ENCODE measurements around the gene MAN2A1.

DNA sequence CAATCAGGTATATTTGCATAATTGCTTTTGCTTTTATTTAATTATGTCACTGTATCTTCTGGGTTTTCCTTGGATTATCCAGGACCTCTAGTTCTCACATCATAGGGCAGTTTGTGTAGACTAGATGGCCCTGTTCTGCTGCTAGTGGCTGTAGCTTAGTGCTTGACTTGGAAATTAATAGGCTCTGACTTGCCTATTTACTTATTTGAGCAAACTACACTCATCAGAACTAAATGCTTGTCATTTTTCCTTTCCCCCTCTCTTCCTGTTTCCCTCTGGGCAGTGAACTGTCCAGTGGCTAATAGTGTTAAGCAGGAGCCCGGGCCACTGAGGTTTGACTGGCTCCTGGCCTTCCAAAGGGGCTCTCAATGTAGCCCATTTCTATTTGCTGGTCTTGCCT lies 135.7 kb downstream of the MAN2A1 start:
- no peak for TF ChIP-seq CTCF (IDR thresholded peaks at IDR 0.05; ENCODE audit: poor library complexity, severe bottlenecking)
- TF ChIP-seq, protein P1, sequence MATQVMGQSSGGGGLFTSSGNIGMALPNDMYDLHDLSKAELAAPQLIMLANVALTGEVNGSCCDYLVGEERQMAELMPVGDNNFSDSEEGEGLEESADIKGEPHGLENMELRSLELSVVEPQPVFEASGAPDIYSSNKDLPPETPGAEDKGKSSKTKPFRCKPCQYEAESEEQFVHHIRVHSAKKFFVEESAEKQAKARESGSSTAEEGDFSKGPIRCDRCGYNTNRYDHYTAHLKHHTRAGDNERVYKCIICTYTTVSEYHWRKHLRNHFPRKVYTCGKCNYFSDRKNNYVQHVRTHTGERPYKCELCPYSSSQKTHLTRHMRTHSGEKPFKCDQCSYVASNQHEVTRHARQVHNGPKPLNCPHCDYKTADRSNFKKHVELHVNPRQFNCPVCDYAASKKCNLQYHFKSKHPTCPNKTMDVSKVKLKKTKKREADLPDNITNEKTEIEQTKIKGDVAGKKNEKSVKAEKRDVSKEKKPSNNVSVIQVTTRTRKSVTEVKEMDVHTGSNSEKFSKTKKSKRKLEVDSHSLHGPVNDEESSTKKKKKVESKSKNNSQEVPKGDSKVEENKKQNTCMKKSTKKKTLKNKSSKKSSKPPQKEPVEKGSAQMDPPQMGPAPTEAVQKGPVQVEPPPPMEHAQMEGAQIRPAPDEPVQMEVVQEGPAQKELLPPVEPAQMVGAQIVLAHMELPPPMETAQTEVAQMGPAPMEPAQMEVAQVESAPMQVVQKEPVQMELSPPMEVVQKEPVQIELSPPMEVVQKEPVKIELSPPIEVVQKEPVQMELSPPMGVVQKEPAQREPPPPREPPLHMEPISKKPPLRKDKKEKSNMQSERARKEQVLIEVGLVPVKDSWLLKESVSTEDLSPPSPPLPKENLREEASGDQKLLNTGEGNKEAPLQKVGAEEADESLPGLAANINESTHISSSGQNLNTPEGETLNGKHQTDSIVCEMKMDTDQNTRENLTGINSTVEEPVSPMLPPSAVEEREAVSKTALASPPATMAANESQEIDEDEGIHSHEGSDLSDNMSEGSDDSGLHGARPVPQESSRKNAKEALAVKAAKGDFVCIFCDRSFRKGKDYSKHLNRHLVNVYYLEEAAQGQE (IDR thresholded peaks at IDR 0.05; ENCODE audit: borderline replicate concordance) = no peak
- no peak for TF ChIP-seq POLR2AphosphoS5 (IDR thresholded peaks at IDR 0.05)
- no peak for TF ChIP-seq TAF1 (IDR thresholded peaks at IDR 0.05; ENCODE audit: low read depth)
- no peak for TF ChIP-seq RAD21 (conservative IDR thresholded peaks at IDR 0.05)
- no peak for TF ChIP-seq EZH2 (IDR thresholded peaks at IDR 0.05; ENCODE audit: borderline replicate concordance, insufficient read depth, low read length, poor library complexity, severe bottlenecking)
- no peak for TF ChIP-seq SMC3 (conservative IDR thresholded peaks at IDR 0.05; ENCODE audit: poor library complexity)
- TF ChIP-seq MXI1 (conservative IDR thresholded peaks at IDR 0.05; ENCODE audit: poor library complexity, severe bottlenecking) = no peak
- TF ChIP-seq EP300 (conservative IDR thresholded peaks at IDR 0.05; ENCODE audit: poor library complexity, severe bottlenecking) = no peak

Measured in neural cell (in vitro differentiated cells).